EL (cell line): ENCODE results near the gene TTN.
A peak's percentile ranks its signal among the peaks of the same experiment; 100 is the strongest.

Source experiments
- DNase-seq: peaks from one replicate; pipeline ENCODE4 v3.0.0-alpha.2; 2016

TTN gene

DNA sequence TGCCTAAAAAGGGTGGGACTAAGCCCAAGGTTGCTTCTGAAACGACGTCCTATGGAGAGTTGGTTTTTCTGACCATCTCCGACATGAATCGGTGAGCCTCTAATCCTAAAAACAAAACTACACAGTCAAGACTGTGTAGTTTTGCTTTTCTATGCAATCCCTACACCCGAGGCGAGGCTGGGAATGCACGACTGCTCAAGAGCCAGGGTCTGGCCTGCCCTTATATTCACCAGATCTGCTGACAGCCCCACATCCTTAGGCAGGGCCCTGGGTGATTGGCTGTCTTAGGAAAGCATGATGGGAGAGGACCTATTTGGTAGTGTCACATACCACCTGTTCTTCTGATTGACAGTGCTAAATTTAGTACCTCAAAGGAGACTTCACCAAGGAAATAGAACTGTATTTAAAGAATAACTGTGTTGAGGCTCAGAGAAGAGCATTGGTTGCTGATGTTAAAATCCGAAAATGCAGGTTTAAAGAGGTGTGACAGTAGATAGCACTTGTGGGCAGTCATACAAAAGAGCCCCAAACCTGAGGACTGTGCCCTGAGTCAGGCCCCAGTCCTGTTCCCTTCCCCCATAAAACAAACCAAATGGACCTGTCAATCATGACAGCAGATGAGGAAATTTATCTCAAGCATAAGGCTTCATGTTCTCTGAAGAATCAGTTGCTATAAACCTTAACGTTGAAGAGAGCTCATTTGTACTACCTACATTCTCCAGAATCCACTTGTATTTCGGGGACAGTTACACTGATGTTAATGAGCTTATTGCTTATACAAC lies at the start of gene TTN:
Gene TTN, minus strand, starts transcription at position 197 of the 782 bp plus-strand sequence. CDS start 2,781 bp downstream, outside the sequence.
- no peak for DNase-seq

DNA sequence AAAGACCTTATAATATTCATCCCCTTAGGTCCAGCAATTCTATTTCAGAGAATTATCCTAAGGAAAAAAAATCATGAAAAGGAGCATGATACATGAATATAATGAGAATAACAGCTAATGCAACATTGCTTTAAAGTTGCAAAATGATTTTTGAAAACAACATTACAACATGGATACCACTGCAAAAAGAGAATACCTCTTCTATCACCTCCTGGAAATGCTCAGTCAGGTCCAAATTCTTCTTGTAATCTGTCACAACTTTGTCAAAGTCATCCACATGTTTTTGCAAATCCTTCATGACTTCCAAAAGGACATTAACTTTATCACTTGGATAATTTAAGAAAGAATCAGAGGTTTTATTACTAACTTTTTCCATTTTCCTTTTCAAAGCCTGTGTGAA lies 47.9 kb upstream of the TTN start:
- DNase-seq: no peak

DNA sequence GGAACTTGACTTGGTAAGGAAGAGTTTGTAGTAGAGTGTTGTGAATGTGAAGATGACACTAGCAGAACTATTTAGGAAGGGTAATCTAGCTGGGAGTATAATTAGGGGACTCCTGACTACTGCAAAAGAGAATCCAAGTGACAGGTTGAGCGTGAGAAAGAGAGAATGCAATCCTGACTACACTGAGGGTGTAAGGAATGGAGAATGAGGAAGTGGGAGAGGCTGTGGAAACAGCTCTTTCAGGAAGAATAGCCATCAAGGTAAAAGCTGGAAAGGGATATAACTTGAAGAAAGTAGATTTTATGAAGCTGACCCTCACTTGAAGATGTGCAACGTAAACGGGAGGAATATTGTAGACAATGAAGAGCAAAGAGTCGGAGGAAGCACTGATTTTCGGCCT lies 41.1 kb upstream of the TTN start:
- no peak for DNase-seq

DNA sequence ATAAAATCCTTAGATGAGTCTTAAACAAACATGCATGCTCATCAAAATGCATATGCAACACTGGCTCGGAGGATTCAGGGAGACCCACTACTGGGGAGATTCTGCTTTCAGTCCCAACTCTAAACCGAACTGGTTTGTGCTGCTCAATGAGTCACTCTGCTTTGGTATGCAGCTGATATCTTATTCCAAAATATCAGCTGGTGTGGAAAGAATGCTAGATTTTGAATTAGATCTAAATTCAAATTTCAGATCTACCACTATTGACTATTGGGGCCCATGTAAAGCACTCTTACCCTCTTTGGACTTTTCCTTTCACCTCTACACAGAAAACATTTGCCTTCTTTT lies 39.2 kb upstream of the TTN start:
- peak; percentile 19 for DNase-seq

DNA sequence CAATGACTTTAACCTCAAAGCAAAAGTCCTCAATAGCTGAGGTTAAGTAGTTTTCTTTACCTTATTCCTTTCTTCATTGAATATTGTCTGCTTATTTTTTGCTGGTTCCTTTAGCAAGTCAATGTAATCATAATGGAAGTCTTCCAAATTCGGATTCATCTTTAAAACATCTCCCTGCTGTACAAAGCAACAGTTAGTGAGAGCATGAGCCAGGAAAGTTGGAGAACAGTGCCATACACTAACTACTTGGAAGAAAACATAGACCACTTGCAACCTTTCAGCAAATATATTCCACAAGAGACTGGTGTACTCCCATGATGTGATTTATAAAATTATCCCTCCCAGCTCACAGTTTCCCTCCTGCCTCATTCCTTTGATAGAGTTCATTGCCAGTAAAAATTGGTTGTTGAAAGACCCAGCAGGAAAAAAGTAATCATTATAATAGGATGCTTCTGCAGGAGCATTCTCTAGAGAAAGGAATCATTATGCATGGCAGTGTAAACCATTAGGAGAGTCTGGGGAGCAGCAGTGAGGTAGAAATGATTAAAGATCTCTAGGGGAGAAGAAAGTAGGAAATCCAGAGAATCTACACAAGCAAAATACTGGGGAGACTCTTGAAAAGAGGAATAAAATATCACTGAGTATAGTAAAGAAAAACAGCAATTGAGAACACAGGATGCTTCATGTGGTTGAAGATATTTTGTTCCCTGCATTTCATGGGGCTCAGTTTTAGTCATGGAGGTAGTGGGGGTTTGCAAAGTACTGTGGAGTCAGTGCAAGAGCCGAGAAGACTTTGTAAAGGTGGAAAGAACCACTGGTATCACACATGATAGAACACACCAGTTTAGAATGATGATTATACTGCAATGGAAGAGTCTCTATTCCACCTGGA lies 38.6 kb upstream of the TTN start:
- peak; percentile 46 for DNase-seq

DNA sequence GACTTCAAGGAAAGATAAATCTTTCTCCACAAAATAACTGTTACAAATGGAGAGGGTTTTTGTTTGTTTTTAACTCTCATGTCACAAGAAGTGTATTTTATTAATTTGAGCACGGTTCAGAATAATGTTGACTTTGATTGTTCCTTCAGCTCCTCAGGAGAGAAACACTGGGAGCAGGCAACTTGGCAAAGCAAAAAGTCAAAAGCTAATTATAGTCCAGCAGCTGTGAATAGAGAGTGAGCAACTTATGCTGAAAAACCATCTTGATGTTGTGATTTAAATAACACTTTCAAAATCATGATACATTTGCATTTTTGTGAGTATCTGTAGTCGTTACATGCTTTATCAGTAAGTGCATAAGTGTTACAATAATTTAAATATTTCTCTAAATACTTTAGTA lies 37.5 kb upstream of the TTN start:
- no peak for DNase-seq

DNA sequence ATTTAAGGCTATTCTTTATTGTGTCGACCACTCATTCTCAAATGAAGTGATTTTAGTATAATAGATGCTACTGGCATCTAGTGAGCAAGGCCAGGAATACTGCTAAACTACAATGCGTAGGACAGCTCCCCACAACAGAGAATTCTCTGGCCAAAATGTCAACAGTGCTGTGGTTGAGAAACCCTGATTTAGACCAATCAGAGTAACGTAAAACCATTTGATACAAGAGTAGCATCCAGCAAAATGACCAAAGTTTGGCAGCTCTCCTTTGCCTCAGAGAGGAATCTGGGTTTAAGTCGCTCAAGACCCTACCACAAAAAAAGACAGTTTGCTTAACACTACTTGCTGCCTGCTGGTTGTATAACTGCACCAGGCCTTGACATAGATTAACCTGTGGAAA lies 37.0 kb upstream of the TTN start:
- DNase-seq: no peak

DNA sequence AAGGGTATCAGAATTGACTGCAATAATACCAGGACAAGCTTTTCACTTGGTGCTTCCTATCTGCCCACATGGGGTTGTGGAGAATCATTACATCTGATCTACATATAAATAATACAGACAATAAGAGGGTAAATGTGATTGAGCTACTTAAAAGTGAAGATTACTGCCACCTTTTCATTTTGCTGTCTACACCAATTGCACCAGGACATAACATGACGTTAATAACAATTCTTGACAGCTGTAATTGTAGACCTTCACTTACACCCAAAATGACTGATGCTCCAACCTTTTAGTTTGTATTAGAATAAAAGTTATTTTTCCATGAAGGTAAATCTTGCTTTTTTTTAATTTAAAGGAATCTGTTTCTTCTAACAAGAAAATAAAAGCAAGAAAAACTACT lies 36.5 kb upstream of the TTN start:
- DNase-seq: no peak

DNA sequence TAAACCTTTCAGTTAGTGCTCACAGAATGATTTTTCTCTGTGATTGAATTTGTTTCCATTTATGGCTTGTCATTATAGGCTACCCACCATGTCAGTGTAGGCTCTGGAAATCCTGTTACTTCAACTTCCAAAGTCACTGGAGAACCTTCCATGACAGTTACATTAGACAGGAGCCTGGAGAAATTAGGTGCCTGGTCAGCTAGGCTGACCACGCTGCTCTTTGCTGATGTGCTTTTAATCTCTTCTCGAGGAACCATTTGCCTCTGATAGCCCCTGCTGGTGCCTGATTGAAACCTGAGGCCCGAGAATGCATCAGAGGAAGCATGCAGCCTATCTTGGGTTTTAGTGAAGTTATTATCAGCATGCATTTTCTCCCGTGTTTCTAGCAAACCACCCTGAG lies 29.6 kb upstream of the TTN start:
- DNase-seq: no peak

DNA sequence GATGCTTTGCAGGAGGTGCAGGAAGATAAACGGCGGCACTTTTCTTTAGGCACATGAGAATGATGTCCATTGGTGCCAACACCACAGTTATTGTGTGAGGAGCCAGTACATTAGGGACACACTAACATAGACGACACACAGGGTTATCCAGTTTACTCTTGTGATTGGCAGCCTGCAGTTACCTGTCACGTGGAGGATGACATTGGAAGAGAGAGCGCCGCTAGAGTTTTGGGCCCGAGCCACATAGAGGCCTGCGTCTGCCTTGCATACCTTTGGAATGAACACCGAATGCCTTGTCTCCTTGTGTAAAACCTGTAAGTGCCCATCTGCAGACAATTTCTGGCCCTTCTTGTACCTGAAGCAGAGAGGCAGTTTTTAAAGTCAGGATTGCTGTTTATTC lies 26.9 kb upstream of the TTN start:
- DNase-seq: no peak

DNA sequence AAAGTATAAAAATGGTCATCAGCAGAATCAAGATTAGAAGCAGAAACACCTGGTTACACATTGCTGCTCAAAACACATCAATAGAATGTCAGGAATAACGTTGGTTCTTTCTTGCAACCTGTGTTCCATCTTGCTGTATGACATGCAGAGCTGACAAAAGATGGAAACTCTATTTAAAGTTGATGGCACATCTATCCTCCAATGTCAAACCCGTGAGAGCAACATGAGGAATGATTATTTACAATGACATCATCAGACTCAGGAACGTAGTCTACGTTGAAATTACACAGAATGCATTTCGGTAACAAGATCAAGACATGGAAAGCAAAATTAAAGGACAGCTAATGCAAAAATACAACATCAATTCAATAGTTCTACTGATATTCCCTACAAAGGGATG lies 26.2 kb upstream of the TTN start:
- no peak for DNase-seq

DNA sequence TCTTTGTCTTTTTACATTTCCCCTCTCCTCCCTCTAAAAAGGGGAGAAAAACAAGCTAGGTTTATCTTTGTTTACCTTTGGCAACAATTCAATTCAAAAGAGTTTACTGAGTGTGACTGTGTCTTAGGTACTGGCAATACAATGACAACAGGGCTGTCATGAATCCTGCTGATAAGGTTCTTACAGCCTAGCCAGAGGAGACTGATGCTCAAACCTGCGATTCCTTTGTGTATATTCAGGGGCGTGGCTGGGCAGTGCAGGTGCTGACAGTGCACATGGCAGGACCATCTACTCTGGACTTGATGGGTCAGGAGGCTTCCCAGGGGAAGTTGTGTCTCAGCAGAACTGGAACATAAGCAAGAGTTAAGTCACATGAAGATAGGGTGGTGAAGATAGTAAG lies 23.2 kb upstream of the TTN start:
- DNase-seq: no peak

DNA sequence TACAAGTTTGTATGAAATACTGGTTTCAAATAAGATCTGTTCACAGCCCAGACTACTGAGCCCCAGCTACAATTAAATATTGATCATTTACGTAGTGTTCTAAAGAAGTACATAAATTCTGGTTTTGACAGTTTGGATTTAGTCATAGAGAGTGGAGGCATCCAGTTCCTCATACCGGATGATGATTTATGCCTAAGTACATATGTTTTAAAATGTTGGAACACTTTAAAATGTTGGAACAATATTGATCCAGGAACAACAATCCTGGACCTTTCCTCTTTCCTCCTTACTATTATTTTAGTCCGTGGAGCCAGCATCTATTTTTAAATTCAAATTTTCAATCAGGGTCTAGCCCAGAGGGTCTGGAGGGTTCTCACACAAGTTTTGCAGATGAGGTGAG lies 22.8 kb upstream of the TTN start:
- no peak for DNase-seq

DNA sequence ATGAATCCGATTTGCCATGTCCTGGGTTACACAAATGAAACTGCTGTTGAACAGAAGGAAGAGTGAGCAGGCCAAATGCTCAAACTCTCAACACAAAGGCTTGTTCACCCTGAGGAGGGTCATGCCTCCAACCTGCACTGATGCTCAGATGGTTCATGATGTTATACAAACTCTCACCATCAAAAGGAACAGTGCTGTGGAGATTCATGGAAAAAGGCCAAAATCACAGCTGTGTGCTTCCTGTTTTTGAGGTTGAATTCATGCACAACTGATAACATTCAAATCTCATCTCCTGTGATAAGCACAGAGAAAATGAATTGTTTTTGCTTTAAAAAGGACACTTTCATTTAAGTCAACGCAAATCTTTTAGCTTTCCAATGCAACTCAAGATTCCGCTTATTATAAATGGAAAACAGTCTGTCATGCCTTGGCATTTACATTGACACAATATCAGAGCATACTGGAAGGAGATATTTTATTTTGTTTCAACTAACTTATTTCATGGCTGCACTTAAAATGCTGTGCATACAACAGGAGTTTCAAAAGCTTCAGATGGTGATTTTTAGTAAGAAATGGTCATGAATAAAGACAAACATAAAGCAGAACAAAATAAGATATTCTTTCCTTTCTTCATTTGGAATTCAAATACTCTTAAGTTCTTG lies 22.2 kb upstream of the TTN start:
- no peak for DNase-seq

DNA sequence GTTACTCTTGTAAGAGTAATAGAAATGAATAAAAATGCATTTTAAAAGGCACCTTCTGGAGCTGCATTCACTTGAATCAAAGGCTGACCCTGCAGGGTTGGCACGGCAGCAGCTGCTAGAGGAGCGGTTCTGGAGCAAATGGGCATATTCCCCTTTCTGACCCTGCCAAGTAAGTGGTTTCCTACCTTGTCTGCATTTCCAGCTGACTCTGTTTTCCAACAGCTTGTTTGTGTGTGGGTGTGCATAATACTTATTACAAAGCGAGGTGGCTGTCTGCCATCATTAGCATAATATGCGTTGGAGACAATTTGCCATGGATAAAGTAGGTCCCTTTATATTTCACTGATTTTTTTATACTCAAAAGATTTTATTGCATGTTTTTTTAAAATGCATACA lies 21.3 kb upstream of the TTN start:
- DNase-seq: no peak

DNA sequence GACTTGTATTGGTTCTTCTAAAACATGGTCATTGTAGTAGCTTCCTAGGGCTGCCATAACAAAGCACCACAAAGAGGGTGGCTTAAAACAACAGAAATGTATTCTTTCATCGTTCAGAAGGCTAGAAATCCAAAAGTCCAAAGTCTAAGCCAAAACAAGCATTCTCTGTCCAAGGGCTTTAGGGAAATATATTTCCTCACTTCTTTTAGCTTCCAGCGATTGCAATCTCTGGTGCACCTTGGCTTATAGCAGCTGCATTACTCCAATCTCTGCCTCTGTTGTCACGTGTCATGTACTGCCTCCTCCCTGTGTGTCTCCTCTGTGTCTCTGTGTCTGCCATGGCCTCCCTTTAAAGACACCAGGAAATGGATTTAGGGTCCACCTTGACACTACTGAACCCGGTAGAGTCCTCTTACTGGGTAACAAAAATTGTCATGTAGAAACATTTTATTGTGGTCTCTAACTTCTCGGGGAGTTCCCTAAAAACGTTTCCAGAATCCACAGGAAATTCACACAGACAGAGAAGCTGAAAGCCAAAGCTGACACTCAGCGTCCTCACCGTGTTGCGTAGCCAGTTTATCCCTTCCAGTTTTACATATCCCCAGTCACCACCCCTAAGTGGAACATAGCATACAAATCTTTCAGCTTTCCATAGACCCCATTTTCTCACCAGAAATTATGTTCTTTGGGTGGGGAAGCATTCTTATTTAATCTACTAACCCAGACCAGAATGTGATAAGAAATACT lies 20.7 kb upstream of the TTN start:
- DNase-seq: no peak

DNA sequence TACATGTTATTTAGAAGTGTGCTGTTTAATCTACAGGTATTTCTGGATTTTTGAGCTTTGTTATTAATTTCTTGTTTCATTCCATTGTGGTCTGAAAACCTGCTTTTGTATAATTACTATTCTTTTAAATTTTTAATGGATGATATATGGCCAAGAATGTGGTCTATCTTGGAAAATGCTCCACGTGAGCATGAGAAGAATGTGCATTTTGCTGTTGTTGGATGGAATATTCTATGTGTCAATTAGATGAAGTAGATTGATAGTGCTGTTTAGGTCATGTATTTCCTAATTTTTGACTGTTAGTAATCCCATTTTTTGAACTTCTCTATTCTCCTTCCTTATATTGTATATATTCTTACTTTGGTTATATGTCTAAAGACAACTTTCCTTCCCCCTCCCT lies 19.9 kb upstream of the TTN start:
- DNase-seq: no peak

DNA sequence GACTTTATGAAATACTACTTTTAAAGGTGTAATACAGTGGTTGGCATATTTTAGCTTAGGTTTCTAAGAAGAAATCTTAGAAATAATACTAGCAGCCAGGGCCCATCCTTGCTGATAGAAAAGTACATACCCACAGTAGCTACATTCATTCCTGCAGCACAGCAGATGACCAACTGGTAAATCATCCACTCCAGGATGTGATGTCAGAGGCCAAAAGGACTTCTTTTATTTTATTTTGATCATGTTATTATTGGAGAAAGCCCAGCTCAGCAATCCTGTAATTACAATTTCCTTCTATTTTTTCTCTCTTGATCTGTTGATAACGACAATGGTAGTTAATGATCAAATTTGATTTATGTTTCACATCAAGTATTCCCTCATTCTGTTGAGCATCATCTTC lies 18.0 kb upstream of the TTN start:
- peak; percentile 67 for DNase-seq

DNA sequence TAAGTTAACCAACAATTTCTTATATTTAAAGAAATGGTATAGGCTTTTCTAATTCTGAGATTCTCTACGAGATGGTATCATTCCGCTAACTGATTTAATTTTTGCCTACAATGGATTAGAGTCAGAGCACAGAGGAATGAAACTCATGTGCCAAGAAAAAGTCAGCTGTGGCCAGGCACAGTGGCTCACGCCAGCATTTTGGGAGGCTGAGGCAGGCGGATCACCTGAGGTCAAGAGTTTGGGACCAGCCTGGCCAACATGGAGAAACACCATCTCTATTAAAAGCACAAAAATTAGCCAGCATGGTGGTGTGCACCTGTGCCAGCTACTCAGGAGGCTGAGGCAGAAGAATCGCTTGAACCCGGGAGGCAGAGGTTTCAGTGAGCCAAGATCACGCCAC lies 17.0 kb upstream of the TTN start:
- no peak for DNase-seq

DNA sequence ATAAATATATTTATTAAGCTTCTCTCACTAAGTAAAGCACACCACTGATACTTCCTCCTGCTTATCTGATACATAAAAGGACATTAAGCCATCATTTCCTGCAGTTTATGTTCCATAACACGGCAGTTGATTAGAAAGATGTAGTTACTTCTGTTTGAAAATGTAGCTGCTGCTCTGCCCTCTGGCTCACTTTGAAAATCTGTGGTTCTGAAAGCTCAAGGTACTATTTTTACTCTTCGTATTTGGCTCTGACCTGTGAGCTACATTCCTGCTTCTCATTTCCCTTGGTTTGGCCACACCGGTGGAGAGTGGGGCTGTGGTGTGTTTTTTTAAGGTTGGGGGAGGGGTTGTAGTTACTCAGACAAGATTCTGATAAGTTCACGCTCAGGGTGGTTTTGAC lies 12.8 kb upstream of the TTN start:
- DNase-seq: no peak

DNA sequence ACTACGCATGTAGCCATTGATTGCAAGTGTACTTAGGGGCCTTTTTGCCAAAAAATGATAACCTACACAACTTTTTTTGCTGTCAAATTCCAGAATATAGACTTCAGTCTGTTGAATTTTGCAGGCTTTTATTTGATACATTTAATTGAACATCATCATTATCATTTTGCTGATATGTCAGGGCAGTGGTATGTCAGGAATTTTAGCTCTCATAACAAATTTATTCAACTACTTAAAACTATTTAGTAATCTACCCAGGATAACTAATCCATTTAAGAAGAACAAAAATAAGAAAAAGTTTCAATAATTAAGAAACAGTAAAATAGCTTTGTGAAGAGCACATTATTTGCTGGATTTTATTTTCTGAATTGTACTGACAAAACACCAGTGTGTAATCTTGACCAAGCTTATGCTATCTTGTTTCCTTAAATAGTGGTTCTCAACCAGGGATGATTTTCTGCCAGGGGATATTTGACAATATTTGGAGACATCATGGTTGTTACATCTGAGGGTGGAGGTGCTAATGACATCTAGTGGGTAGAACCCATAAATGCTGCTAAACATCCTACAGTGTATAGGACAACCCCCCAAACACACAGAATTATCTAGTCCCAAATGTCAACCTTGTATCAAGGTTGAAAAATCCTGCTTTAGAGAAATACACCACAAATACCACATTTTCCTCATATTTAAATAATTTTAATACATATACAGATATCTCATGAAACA lies 12.1 kb upstream of the TTN start:
- DNase-seq: peak; percentile 44

DNA sequence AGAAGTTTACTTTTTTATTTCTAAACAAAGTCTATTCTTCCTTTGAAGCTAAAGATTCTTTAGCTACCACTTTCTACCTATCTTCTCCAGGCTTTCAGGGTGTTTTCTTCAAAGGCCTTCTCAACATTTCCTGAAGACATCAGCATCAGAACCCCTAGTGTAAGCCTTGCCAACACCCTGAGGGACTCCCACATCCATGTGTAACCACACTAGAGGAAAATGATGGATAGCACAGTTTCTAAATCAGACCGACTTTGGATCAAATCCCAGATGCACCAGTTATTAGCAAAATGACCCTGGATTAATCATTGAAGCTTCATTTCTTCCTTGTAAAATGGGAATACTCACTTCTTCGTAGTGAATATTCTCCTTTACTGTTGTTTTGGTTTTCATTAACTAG lies 4.7 kb upstream of the TTN start:
- no peak for DNase-seq

DNA sequence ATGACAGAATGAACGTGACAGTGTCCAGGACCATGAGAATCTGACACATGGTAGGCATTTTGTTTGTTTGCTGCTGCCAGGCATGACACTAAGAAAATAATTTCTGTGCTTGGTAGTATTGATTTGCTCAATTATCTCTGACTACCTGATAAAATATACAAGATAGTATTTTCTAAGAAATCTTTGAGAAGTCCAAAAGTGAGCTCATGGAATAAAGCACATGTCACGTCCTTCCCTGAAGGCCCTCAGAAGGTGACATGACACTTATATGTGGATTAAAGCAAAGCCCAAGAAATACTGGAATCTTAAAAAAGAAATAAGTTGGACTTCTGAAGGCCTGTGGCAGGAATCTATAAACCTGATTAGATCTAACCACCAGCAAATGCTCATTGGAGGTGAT lies 3.8 kb upstream of the TTN start:
- no peak for DNase-seq
